HEK293T (cell line): ENCODE measurements around the gene KAT2A.

Experiments used
- ARNT ChIP-seq: fragments of 450-650 bp; IDR thresholded peaks from 2 replicates; pipeline ENCODE4 v1.6.1; 2017; ENCODE audit warnings: mild to moderate bottlenecking
- SP1 ChIP-seq: fragments of 450-650 bp; IDR thresholded peaks from 2 replicates; pipeline ENCODE4 v1.6.1; 2017
- SUZ12 ChIP-seq: fragments of 450-650 bp; IDR thresholded peaks from 2 replicates; pipeline ENCODE4 v1.6.1; 2016; ENCODE audit warnings: mild to moderate bottlenecking

GRCh38 chr17:42101513-42102292, 19.5 kb downstream of the KAT2A start:
- TF ChIP-seq SUZ12 = no peak
- no peak for TF ChIP-seq SP1
- TF ChIP-seq ARNT = no peak
